GM19438 (cell line): ENCODE results near the gene DOK4.
"Not testable (repeated sequence)": the region's sequence is repeated elsewhere in the genome, so short reads cannot be mapped to it uniquely, and the experiment has no call there.

Source experiments
- ATAC-seq: cut with Tn5 transposase; IDR thresholded peaks from one replicate; pipeline ENCODE4 v1.9.1; 2021; ENCODE audit warnings: low read depth; ENCODE audit not compliant: unreplicated experiment

Gene DOK4

DNA sequence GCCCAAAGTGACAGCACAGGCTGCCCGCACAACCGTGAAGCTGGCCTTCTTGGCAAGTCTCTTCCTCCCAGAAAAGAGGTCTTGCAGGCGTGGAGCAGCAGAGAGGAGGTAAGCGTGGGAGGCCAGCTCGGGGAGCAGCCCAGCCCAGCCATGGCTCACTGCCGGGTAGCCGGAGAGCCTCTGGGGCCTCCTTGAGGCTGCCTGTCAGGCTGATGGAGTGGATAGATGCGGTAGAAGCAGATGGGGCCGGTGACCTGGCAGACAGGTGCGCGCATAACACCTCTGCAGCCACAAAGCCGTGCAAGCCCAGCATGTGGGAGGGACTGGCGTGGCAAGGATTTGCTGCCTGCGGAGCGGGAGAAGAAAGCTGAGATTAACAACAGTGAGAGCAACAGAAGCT, 17.1 kb upstream of the DOK4 start:
- no peak for ATAC-seq

DNA sequence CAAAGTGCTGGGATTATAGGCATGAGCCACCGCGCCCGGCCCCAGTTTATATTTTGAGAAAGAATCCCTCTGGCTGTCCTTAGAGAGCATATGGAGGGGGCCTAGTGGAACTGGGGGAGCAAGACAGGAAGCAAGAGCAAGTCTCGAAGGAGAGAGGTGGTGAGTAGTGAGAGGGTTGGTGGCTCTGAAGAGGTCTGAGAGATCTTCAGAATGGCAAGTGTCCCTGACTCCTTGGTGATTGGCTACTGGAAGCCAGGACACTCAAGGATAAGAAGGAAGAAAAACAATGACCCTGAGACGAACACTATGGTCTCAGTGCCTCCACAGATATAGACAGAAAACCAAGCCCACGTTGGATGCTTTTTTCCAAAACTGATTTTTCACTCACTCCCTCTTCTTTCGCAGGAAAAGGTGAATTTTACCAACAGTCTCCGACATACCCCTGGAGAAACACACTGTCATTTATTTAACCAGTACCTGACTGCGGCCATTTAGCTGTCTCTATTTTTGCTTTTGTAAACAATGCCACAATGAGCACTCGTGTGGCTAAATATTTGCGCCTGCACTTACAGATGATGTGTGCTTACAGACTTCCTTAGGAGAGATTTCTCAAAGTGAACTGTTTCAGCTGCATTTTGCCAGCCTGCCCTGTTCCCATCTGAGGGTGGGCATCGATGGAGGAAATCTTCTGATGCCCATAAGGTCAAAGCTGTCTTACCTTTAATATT, 15.9 kb upstream of the DOK4 start:
- ATAC-seq = no peak

DNA sequence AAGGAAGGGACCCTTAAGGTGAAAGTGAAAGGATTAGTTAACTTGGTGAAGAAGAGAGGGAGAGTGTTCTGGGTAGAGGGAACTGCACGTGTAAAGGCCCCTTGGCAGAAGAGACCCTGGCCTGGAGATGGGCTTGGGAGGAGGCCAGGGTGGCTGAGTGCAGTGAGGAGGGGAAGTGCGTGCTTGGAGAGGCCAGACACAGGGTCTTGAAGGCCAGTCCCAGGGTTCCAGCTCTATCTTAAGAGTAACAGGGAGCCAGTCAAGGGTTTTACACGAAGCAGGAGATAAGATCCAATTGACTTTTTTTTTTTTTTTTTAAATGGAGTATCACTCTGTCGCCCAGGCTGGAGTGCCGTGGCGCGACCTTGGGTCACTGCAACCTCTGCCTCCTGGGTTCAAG, 15.2 kb upstream of the DOK4 start:
- ATAC-seq = no peak

DNA sequence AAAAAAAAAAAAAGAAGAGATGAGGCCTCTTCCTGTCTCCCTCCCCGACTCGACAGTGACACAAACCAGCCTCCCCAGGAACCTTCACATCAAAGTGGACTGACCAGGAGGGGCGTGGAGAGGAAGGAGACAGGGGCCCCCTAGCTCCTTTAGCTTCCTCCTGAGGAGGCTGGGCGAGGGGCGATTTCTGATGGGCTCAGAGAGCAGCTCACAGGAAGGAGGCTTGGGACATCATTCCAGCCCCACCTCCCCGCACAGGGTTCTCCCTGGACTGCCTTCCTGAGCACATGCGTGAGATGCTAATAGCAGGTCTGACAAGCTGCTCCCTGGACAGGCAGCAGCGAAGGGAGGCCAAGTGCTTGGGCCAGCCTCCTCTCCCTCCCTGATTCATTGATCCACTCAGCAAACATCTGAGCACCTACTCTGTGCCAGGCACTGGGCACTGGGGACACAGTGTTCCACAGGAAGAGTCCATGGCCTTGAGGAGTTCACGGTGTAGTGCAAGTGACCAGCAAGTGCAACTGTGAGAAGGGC, 14.4 kb upstream of the DOK4 start:
- no peak for ATAC-seq

DNA sequence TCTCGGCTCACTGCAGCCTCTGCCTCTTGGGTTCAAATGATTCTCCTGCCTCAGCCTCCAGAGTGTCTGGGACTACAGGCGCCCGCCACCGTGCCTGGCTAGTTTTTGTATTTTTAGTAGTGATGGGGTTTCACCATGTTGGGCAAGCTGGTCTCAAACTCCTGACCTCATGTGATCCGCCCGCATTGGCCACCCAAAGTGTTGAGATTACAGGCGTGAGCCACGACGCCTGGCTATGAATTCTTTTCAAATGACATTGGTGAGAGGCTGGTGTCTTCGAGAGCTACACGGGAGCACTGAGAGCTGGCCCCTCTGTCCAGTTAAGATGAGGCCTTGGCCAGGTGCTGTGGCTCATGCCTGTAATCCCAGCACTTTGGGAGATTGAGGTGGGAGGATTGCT, 13.6 kb upstream of the DOK4 start:
- not testable (repeated sequence) for ATAC-seq

DNA sequence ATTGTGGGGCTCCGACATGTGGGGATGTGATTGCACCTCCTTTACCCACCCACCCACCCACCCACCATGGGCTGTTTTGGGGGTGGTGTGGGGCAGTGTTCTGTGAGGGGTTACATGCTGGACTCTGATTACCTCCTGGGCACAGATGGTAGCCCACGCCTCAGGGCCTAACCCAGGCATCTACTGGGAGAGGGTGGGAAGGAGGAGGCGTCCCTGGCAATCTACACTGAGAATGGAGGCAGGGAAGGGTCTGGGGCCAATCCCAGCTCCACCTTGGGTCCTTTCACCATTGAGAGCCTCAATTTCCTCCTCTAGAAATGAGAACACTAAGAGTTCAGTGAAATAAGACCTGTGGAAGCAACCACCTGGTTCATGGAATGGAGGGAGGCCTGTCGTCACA, 11.7 kb upstream of the DOK4 start:
- ATAC-seq = no peak

DNA sequence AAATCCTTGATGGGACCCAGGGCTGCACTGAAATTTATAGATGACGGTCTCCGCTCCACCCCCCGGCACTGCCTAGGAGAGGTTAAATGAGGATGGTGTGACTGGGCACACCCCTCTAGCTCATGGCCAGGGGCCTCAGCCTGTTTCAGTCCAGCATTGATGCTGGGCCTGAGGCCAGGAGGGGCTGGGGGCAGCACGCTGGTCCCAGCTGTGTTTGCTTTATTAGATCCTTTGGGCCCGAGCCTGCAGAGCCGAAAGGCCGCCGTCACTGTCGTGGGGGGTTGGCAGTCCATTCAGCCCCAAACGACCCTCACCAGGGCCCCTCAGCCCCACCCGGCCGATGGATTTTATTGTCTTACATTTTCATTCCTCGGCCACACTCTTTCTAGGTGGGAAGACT, 10.8 kb upstream of the DOK4 start:
- no peak for ATAC-seq

DNA sequence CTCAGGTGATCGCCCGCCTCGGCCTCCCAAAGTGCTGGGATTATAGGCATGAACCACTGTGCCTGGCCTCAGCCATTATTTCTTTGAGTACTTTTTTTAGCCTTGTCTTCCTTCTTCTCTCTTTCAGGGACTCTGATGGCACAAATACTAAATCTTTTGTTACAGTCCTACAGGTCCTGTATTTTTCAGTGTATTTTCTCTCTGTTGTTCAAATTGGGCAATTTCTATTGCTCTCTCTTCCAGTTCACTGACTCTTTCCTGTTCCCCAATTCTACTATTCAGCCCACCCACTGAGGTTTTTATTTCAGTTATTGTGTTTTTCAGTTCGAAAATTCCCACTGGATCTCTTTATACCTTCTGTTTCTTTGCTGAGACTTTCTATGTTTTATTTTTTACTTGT, 7.5 kb upstream of the DOK4 start:
- ATAC-seq = no peak

DNA sequence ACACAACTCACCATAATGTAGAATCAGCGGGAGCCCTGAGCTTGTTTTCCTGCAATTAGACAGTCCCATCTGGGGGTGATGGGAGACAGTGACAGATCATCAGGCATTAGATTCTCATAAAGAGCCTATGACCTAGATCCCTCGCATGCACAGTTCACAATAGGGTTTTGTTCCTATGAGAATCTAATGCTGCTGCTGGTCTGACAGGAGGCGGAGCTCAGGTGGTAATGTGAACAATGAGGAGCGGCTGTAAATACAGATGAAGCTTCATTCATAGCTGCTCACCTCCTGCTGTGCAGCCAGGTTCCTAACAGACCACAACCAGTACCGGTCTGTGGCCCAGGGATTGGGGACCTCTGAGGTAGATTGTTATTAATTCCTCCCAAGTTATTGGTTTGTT, 2.9 kb upstream of the DOK4 start:
- no peak for ATAC-seq

DNA sequence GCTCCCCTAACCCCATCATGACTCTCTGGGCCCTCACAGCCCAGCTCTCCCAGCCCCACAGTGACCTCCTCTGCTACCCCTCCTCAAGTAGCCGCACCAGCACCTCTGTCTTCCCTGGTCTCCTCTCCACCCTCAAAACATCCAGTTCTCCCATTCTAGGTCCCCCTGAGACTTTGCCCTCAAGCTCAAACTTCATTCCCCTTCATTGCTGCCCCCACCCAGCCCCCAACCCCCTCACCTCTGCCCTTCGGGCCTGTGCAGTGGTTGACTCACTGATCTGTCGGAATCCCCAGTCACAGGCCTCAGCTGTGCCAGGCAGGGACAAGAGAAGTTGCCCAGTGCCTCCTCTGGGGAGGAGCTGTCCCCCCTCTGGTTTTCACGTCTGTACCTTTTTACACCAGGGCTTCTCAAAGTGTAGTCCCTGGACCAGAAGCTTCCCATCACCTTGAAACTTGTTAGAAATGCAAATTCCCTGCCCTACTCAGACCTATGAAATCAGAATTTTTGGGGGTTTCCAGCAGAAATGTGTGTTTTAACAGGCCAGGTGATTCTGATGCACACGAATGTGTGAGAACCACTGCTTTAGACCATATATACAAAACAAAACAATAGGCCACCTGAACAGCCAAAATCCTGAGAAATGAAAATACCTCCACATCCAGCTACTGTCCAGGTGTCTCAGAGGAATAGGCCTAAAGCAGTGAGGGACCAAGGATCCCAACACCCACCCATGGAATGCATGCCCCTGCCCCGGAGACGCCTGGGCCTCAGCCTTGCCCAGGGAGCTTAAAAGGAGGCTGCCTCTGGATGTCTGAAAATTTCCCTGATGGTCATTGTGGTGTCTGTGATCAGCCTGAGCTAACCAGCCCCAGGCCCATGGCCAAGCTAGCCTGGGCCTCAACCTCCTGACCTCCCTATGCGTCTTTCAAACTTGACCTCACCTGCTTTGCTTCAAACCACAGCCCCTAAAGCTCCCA, 853 bp upstream of the DOK4 start:
- ATAC-seq = no peak

DNA sequence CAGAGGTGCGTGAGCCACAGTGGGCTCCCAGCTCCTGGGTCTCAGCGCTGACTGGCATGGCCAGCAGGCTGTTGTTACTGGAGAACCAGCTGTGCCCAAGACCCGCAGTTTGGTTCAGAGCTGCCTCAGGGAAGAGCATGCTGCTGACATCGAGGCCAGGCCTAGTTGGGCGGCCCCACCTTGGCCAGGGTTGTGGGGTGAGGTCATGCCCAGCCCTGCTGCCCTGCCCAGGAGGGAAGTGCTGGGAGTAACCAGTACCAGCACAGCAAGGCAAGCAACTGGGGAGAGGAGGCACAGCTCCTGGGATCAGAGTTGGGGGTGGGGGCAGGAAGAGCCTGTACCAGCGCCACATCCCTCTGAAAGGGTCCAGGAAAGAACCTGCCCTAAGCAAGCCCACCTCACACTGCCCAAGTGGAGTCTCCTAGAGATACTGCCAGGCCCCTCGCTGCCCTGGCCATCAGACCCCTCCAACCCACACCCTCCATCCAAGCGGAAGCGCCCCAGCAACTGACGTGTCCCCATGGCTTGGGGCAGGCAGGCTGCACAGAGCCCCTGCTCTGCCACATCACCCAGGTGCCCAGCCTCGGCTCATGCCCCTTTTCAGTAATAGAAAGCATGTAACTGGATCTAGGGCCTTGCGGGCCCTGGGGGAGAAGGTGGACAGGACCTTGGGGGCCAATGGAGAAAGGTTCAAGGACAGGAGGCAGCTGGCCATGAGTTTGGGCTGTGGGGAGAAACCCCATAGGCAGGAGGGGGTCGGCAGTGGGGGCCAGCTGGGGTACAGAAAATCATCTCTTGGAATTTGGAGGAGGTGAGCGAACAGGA, 990 bp downstream of the DOK4 start:
- ATAC-seq = no peak

DNA sequence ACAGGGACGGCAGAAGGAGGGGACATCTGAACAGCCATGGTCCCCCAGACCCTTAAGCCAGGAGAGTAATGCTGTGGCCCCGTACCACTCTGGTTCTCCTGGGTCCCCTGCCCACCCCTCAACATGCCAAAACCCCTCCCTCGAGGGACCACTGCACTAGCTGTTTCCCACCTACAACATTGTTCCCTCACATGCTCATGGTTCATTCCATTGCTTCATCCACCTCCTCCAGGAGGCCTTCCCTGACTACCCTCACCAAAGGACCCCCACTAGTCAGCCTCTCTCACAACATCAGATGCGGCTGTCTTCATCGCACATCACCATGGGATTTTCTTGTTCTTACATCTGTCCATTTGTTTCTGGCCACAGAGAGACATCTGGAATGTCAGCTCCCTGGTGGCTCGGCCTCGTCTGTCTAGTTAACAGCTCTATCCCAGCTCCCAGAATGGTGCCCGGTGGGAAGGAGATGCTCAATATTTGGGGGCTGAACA, 1.7 kb downstream of the DOK4 start:
- no peak for ATAC-seq

DNA sequence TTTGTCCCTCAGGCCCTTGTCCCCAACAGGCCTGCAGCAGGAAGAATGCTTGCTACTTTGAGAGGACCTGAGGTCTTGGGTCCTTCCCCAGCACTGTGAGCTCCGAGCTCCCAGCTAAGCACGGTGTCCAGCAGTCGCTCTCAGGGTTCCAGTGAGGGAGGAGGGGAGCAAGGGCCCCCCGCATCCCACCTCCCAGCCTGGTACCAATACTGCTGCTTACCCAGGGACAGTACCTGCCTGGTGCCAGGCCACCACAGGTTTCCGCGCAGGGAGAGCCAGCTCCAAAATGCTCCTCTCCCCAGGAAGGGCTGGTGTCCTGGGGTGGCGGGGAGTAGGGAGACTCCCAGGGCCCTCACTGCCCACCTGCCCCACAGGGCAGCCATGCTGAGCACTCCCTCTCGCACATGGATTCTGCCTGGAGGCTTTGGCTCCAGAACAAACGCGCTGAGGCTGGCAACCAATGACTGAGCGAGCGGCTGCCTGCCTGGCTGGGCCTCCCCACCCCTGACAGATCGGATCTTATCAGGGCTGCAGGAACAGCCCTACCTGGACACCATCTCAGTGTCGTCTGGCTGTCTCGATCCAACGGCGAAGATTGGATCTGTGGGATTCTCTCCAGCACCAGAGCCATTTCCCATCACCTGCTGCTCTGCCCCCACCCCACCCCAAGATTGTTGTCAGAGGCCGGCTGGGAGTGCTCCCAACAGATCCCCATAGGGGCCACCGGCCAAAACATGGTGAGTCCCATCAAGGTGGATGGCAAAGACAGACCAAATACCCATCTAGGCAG, 2.4 kb downstream of the DOK4 start:
- no peak for ATAC-seq

DNA sequence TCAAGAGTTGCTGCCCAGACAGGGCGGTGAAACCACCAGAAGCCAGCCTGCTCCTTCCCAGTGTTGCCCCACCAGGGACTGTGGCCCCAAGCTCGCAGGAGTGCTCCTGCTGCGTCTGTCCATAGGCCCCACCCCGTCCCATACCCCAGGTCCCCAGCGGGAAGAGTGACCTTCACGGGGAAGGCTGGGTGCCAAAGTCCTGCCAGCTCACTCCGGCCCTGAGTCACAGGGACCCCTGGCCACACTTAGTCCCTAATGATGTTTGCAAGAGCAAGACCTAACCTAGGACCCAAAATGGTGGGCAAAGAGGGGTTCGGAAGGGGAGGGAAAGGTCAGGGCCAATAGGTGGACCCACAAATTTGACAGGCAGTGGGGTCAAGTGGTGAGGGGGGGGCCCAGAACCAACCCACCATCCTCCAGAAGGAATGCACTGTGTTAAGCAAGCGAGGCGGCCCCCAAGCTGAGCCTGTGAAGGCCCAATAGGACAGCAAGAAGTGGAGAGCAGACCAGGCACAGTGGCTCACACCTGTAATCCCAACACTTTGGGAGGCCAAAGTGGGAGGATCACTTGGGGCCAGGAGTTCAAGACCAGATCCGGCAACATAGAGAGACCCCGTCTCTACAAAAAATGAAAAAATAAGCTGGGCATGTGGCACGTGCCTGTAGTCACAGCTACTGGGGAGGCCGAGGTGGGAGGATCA, 3.3 kb downstream of the DOK4 start:
- no peak for ATAC-seq

DNA sequence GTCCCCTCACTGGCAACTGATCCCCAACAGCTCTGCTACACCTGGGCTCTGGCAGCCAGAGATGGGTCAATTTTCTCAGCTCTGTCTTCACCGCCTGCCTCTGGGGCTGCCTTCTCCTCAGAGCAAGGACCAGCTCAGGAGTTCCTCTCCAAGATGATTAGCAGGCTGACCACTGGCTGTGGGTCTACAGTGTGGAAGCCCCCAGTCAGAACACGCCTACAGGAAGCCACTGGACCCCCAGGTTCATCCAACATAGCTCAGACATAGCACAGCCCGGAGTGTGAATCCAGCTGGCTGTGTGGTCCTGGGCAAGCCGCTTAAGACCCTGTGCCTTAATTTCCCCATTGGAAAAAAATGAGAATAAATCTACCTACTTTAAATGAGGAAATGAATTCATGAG, 4.9 kb downstream of the DOK4 start:
- ATAC-seq = no peak

DNA sequence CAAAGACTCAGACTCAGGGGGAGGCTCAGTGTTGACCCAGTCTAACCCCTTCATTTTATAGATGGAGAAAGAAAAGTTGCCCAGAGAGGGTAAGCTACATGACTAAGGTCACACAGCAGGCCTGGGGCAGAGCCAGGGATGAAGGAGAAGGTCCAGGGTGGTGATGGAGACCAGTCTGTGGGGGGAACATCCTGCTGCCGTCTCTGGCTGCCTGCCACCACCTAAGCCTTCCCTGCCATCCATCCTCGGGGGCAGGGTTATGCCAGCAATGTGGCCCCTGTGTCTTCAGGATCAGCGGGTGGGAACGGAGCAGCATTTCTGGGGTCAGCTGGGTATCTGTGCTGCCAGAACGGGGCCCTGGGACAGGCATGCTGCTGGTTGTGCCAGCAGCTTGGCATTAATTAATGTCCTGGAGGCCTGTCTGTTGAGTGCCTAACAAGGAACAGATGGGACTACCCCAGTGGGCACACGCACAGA, 5.5 kb downstream of the DOK4 start:
- no peak for ATAC-seq

DNA sequence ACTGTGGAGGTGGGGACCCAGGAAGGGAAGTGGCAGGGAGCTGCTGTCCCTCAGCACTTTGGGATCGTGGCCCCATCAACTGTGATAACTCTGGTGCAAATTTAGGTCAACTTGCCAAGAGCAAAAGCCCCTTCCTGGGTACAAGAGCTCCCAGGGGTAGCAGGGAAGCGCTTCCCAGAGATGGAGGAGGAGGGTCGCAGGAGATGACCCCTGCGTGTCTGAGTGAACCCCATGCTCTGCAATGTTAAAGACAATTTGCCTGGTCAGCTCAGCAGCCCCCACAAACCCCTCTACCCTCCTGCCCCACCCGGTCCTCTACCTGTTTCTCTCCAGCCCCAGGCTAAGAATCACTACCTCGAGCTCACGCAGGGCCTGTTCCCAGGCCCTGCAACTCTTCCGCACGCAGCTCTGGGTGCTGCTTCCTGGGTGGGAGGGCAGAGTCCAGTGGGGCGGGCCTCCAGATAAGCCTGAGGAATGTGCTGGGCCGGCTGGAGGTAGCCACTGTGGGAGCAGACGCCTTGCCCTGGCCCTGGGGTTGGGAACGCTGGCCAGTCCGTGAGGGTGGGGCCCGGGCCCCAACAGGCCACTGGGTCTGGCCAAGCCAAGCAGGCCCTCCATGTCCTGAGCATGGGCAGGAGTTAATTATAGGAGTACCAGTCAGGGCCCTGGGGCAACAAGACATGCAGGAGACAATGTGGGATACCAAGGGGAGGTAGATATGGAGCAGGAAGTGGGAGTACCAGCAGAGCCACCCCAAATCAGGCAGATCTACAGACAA, 6.1 kb downstream of the DOK4 start:
- ATAC-seq = no peak

DNA sequence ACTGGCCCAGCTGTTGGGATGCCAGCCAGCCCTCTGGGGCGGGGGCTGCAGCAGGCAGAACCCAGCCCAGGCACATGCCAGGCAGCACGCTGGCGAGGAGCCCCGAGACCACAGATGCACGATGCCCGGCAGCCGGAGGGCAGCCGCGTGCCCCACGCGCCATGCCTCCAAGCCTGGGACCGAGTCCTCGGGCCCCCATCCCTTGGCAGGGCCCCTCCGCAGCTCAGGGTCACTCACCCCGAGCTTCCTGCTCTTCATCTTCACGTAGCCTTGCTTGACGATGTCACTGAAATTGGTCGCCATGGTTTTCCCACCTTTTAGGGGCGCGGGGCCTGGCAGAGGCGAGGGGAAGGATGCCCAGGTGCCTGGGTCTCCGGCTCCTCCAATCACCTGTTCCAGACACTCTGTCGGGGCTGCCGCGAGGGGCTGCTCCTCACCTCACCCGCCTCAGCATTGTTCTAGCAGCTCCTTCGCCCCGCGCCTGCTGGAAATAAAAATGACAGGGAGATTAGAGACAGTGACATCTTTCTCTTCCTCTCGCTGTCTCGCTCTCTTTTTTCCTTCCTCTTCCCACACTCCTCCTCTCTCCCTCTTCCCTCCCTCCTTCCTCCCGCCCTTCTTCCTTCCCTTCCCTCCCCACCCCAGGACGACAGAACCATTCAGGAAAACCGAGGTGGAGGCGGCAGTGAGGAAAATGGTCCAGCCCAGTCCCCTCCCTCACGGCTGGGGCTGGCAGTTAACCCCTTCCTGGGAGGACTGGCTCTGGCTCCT, 6.9 kb downstream of the DOK4 start:
- no peak for ATAC-seq
